ENCODE results near the gene SMIM24. TPM values are rescaled to one million over a fixed set of nuclear protein-coding genes. Genes with fewer than 3 reads are reported as not detected.

Gene SMIM24
- total RNA-seq, 1 donor from 2014 or later, result not detected

- TF ChIP-seq CTCF (IDR thresholded peaks at IDR 0.05), result no peak
- TF ChIP-seq POLR2A (IDR thresholded peaks at IDR 0.05), result no peak
- no peak for TF ChIP-seq POLR2AphosphoS5 (IDR thresholded peaks at IDR 0.05; ENCODE audit: insufficient read depth in 1 of 2, low read depth in 1 of 2)
- Histone ChIP-seq H3K9me3 (no peaks in the 10 kb centered on the region), H3K36me3 (no peaks in the 10 kb centered on the region), H3K4me1 (peaks cover 26% of the 10 kb centered on the region), H3K27ac (no peak overlapping the region), H3K4me3 (no peak overlapping the region), H3K27me3 (no peaks in the 10 kb centered on the region)
- intact Hi-C loops (cut with DNase I), result no loop called here
- no peak for DNase-seq (ENCODE audit: extremely low spot score in 2 of 2)
Observed at GRCh38 chr19:3501780-3502179, 21.5 kb upstream of the SMIM24 start.

- H3K27me3 ChIP-seq, result no peaks in the 10 kb centered on the region
- no peaks in the 10 kb centered on the region for H3K9me3 ChIP-seq
- peak within 1 kb of the TSS; percentile 80 to 96 for H3K4me3 ChIP-seq
- H3K4me1 ChIP-seq, result peaks cover 22% of the 10 kb centered on the region
- H3K27ac ChIP-seq, result peak within 1 kb of the TSS; percentile 93
- intact Hi-C loops (cut with DNase I), result no loop called here
- TF ChIP-seq POLR2A (IDR thresholded peaks at IDR 0.05), result no peak
- no peak for TF ChIP-seq CTCF (IDR thresholded peaks at IDR 0.05)
- TF ChIP-seq POLR2AphosphoS5 (IDR thresholded peaks at IDR 0.05; ENCODE audit: insufficient read depth in 1 of 2, low read depth in 1 of 2), result peak; percentile 93 to 96
- DNase-seq (ENCODE audit: extremely low spot score in 2 of 2), result peak in 1 of 2 donors; percentile 94
- peaks cover 0 to 12% of the 10 kb centered on the region in 2 donors for H3K36me3 ChIP-seq
Observed at GRCh38 chr19:3500429-3501101, 20.2 kb upstream of the SMIM24 start, which contains the start of gene DOHH. DOHH (minus strand) TSS chr19:3500674; CDS start chr19:3496814, 3,860 bp downstream.

- Histone ChIP-seq H3K27ac (peak overlapping the region; percentile 93), H3K4me3 (peak overlapping the region; percentile 80 to 96), H3K27me3 (no peaks in the 10 kb centered on the region), H3K4me1 (peaks cover 16% of the 10 kb centered on the region), H3K36me3 (peaks cover 0 to 18% of the 10 kb centered on the region in 2 donors), H3K9me3 (no peaks in the 10 kb centered on the region)
- intact Hi-C loops (cut with DNase I), result no loop called here
- TF ChIP-seq CTCF (IDR thresholded peaks at IDR 0.05), result no peak
- no peak for TF ChIP-seq POLR2AphosphoS5 (IDR thresholded peaks at IDR 0.05; ENCODE audit: insufficient read depth in 1 of 2, low read depth in 1 of 2)
- TF ChIP-seq POLR2A (IDR thresholded peaks at IDR 0.05), result no peak
- no peak for DNase-seq (ENCODE audit: extremely low spot score in 2 of 2)
Observed at GRCh38 chr19:3499738-3500428, 19.6 kb upstream of the SMIM24 start.

- Histone ChIP-seq H3K9me3 (no peaks in the 10 kb centered on the region), H3K36me3 (peaks cover 0 to 29% of the 10 kb centered on the region in 2 donors), H3K4me1 (peaks cover 15% of the 10 kb centered on the region), H3K4me3 (no peak overlapping the region), H3K27ac (no peak overlapping the region), H3K27me3 (no peaks in the 10 kb centered on the region)
- intact Hi-C loops (cut with DNase I), result no loop called here
- DNase-seq (ENCODE audit: extremely low spot score in 2 of 2), result no peak
- no peak for TF ChIP-seq POLR2A (IDR thresholded peaks at IDR 0.05)
- no peak for TF ChIP-seq POLR2AphosphoS5 (IDR thresholded peaks at IDR 0.05; ENCODE audit: insufficient read depth in 1 of 2, low read depth in 1 of 2)
- TF ChIP-seq CTCF (IDR thresholded peaks at IDR 0.05), result no peak
Observed at GRCh38 chr19:3497757-3498520, 17.6 kb upstream of the SMIM24 start.

All from vagina (tissue), 2 donors.